ENCODE results near the gene MSH5. TPM values are rescaled to one million over a fixed set of nuclear protein-coding genes. Genes with fewer than 3 reads are reported as not detected.
A peak's percentile ranks its signal among the peaks of the same experiment; 100 is the strongest.

The MSH5 gene
- total and polyA plus RNA-seq, 2 of the 13 experiments (the other 11 are each of a cell fraction or from before 2014, with no cell fraction given), result 10.2 to 38.7 TPM

- TF ChIP-seq HDAC6 (IDR thresholded peaks at IDR 0.05; ENCODE audit: low read depth, low read length), result no peak
- no peak for TF ChIP-seq SMYD3 (CRISPR knock-in tag; IDR thresholded peaks at IDR 0.05)
- peak; percentile 83 for TF ChIP-seq ZFX (CRISPR knock-in tag; IDR thresholded peaks at IDR 0.05; ENCODE audit: low read depth)
- TF ChIP-seq ZNF3 (CRISPR knock-in tag; IDR thresholded peaks at IDR 0.05), result no peak
- peak; percentile 77 for TF ChIP-seq ZNF503 (CRISPR knock-in tag; IDR thresholded peaks at IDR 0.05)
- TF ChIP-seq NFIC (IDR thresholded peaks at IDR 0.05; ENCODE audit: low read length), result no peak
- peak; percentile 89 for TF ChIP-seq BRCA1 (CRISPR knock-in tag; IDR thresholded peaks at IDR 0.05)
- TF ChIP-seq NR0B2 (CRISPR knock-in tag; IDR thresholded peaks at IDR 0.05), result peak; percentile 99
- TF ChIP-seq SMARCE1 (IDR thresholded peaks at IDR 0.05; ENCODE audit: borderline replicate concordance), result no peak
- TF ChIP-seq FOXA3 (CRISPR knock-in tag; IDR thresholded peaks at IDR 0.05), result no peak
- 0 out of 2 replicates have a peak, but pooled peaks have one; percentile 18 for TF ChIP-seq SNAI1 (CRISPR knock-in tag; IDR thresholded peaks at IDR 0.05; ENCODE audit: borderline replicate concordance)
- TF ChIP-seq NKX3-1 (CRISPR knock-in tag; IDR thresholded peaks at IDR 0.05), result no peak
- no peak; the same call in 1 of the 2 replicates for TF ChIP-seq ZHX1 (CRISPR knock-in tag; IDR thresholded peaks at IDR 0.05; ENCODE audit: low read depth)
- TF ChIP-seq ZNF883 (CRISPR knock-in tag; IDR thresholded peaks at IDR 0.05; ENCODE audit: not compliant biosample characterization), result peak; percentile 62
- peak; percentile 97 to 99 for TF ChIP-seq HMGXB4 (CRISPR knock-in tag; IDR thresholded peaks at IDR 0.05; ENCODE audit: borderline replicate concordance in 1 of 2, low read depth in 1 of 2)
- TF ChIP-seq RARG (CRISPR knock-in tag; IDR thresholded peaks at IDR 0.05; ENCODE audit: low read depth), result peak; percentile 78; the same call in 1 of the 2 replicates
- TF ChIP-seq KLF12 (CRISPR knock-in tag; IDR thresholded peaks at IDR 0.05; ENCODE audit: borderline replicate concordance), result peak; percentile 97
- TF ChIP-seq SIX1 (CRISPR knock-in tag; IDR thresholded peaks at IDR 0.05; ENCODE audit: borderline replicate concordance), result no peak
- no peak for TF ChIP-seq ZNF24 (IDR thresholded peaks at IDR 0.05)
- no peak for TF ChIP-seq ZKSCAN1 (IDR thresholded peaks at IDR 0.05; ENCODE audit: low read length)
- peak; percentile 4; the same call in 1 of the 2 replicates for TF ChIP-seq ZNF225 (CRISPR knock-in tag; IDR thresholded peaks at IDR 0.05)
- TF ChIP-seq ZNF512 (CRISPR knock-in tag; IDR thresholded peaks at IDR 0.05), result no peak
Measured at GRCh38 chr6:31795616-31796298, 56.0 kb downstream of the MSH5 start, which contains the start of gene VARS1 (continued).

Measured in HepG2 (cell line).